ENCODE results near the gene ARFGAP1.

DNA sequence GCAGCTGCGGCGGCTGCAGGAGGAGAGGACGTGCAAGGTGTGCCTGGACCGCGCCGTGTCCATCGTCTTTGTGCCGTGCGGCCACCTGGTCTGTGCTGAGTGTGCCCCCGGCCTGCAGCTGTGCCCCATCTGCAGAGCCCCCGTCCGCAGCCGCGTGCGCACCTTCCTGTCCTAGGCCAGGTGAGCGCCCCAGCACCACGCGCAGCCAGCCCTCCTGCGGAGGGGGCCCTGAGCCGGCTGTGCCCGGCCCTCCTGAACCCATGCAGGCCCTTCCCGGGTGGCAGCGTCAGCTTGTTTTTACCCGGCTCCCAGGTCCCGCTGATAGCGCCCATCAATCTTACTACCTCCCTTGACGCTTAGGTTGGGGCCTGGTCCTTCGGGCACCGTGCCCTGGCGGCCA lies 33.2 kb upstream of the ARFGAP1 start:
- no peak for TF ChIP-seq POLR2A (IDR thresholded peaks at IDR 0.05; ENCODE audit: low read length)
- no peak for TF ChIP-seq GATA1 (IDR thresholded peaks at IDR 0.05; ENCODE audit: low read depth, low read length)

Measured in erythroblast (primary cell).